Activated CD4-positive, alpha-beta T cell treated with anti-CD3 and anti-CD28 coated beads, Interleukin-10, Interleukin-2, amounts not matched to agents 100 ng/mL and 50 ng/mL, durations not matched to agents 16 hours and 8 hours (primary cell): ENCODE data around the gene TSC22D1.
A peak's percentile ranks its signal among the peaks of the same experiment; 100 is the strongest.

Experiments used
- DNase-seq: peaks from one replicate; pipeline ENCODE4 v3.0.0-alpha.2; 2020

The TSC22D1 gene

GRCh38 chr13:44449999-44450821, 125.9 kb downstream of the TSC22D1 start:
- no peak for DNase-seq

GRCh38 chr13:44448875-44449274, 127.3 kb downstream of the TSC22D1 start:
- no peak for DNase-seq

- no peak for DNase-seq
Observed at GRCh38 chr13:44448373-44448772, 127.8 kb downstream of the TSC22D1 start.

- DNase-seq = no peak
Observed at GRCh38 chr13:44447783-44448321, 128.3 kb downstream of the TSC22D1 start.

- no peak for DNase-seq
Observed at GRCh38 chr13:44440046-44440608, 136.0 kb downstream of the TSC22D1 start.

GRCh38 chr13:44439452-44440024, 136.6 kb downstream of the TSC22D1 start:
- DNase-seq = no peak

GRCh38 chr13:44438234-44438579, 137.9 kb downstream of the TSC22D1 start:
- DNase-seq = no peak

- DNase-seq = peak; percentile 54
Observed at GRCh38 chr13:44437356-44438233, 138.5 kb downstream of the TSC22D1 start.

- peak; percentile 32 for DNase-seq
Observed at GRCh38 chr13:44436589-44437337, 139.4 kb downstream of the TSC22D1 start.

- DNase-seq = no peak
Observed at GRCh38 chr13:44435919-44436510, 140.1 kb downstream of the TSC22D1 start.

GRCh38 chr13:44435142-44435918, 140.8 kb downstream of the TSC22D1 start:
- peak; percentile 89 for DNase-seq

GRCh38 chr13:44434766-44435141, 141.4 kb downstream of the TSC22D1 start:
- no peak for DNase-seq

GRCh38 chr13:44433863-44434765, 142.0 kb downstream of the TSC22D1 start:
- DNase-seq = no peak

- DNase-seq = no peak
Observed at GRCh38 chr13:44432650-44433049, 143.5 kb downstream of the TSC22D1 start.

- DNase-seq = no peak
Observed at GRCh38 chr13:44431150-44431549, 145.0 kb downstream of the TSC22D1 start.

- DNase-seq = no peak
Observed at GRCh38 chr13:44429311-44429710, 146.8 kb downstream of the TSC22D1 start.

- no peak for DNase-seq
Observed at GRCh38 chr13:44426461-44426860, 149.7 kb downstream of the TSC22D1 start.

GRCh38 chr13:44425815-44426078, 150.4 kb downstream of the TSC22D1 start:
- no peak for DNase-seq

- no peak for DNase-seq
Observed at GRCh38 chr13:44425041-44425814, 150.9 kb downstream of the TSC22D1 start.
